ENCODE results near the gene HPSE2.

DNA sequence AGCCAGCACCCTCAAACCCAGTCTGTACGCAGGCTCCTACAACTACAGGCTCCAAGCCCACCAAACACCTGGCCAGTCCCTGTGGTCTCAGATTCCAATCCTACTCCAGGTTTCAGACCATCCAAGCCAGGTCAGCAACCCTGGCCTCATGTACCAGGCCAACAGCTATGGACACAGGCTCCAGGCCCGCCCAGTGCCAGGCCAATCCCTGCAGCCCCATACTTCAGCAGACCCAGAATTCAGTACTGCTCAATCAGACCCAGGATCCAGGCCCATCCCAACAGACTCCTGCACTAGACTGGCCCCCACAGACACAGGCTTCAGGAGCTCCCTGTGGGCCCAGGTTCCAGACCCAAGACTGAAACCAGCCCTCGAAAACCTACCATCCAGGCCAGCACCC lies 32.3 kb downstream of the HPSE2 start:
- TF ChIP-seq, protein P1, sequence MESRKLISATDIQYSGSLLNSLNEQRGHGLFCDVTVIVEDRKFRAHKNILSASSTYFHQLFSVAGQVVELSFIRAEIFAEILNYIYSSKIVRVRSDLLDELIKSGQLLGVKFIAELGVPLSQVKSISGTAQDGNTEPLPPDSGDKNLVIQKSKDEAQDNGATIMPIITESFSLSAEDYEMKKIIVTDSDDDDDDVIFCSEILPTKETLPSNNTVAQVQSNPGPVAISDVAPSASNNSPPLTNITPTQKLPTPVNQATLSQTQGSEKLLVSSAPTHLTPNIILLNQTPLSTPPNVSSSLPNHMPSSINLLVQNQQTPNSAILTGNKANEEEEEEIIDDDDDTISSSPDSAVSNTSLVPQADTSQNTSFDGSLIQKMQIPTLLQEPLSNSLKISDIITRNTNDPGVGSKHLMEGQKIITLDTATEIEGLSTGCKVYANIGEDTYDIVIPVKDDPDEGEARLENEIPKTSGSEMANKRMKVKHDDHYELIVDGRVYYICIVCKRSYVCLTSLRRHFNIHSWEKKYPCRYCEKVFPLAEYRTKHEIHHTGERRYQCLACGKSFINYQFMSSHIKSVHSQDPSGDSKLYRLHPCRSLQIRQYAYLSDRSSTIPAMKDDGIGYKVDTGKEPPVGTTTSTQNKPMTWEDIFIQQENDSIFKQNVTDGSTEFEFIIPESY (IDR thresholded peaks at IDR 0.05; ENCODE audit: extremely low read depth, insufficient replicate concordance, low read length) = no peak
- TF ChIP-seq, protein P2, sequence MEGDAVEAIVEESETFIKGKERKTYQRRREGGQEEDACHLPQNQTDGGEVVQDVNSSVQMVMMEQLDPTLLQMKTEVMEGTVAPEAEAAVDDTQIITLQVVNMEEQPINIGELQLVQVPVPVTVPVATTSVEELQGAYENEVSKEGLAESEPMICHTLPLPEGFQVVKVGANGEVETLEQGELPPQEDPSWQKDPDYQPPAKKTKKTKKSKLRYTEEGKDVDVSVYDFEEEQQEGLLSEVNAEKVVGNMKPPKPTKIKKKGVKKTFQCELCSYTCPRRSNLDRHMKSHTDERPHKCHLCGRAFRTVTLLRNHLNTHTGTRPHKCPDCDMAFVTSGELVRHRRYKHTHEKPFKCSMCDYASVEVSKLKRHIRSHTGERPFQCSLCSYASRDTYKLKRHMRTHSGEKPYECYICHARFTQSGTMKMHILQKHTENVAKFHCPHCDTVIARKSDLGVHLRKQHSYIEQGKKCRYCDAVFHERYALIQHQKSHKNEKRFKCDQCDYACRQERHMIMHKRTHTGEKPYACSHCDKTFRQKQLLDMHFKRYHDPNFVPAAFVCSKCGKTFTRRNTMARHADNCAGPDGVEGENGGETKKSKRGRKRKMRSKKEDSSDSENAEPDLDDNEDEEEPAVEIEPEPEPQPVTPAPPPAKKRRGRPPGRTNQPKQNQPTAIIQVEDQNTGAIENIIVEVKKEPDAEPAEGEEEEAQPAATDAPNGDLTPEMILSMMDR (IDR thresholded peaks at IDR 0.05 in 2 of 3, conservative IDR thresholded peaks at IDR 0.05 in 1 of 3; ENCODE audit: borderline replicate concordance in 1 of 3, insufficient read depth in 1 of 3, low read depth in 2 of 3, low read length in 2 of 3) = no peak
- no peak for TF ChIP-seq POLR2AphosphoS5 (IDR thresholded peaks at IDR 0.05; ENCODE audit: low read depth, low read length)
- TF ChIP-seq CEBPB (IDR thresholded peaks at IDR 0.05; ENCODE audit: low read depth) = no peak
- TF ChIP-seq EZH2 (IDR thresholded peaks at IDR 0.05) = no peak
- TF ChIP-seq EZH2phosphoT487 (IDR thresholded peaks at IDR 0.05; ENCODE audit: borderline replicate concordance) = no peak
- TF ChIP-seq SP1 (IDR thresholded peaks at IDR 0.05; ENCODE audit: low read depth) = no peak
- TF ChIP-seq SRF (IDR thresholded peaks at IDR 0.05; ENCODE audit: low read depth) = no peak
- no peak for TF ChIP-seq EGR1 (IDR thresholded peaks at IDR 0.05; ENCODE audit: low read depth)
- TF ChIP-seq, protein P3, sequence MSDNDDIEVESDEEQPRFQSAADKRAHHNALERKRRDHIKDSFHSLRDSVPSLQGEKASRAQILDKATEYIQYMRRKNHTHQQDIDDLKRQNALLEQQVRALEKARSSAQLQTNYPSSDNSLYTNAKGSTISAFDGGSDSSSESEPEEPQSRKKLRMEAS (IDR thresholded peaks at IDR 0.05) = no peak
- TF ChIP-seq POLR2A (IDR thresholded peaks at IDR 0.05; ENCODE audit: borderline replicate concordance, extremely low read depth, insufficient read depth, insufficient read length) = no peak
- TF ChIP-seq, protein P4, sequence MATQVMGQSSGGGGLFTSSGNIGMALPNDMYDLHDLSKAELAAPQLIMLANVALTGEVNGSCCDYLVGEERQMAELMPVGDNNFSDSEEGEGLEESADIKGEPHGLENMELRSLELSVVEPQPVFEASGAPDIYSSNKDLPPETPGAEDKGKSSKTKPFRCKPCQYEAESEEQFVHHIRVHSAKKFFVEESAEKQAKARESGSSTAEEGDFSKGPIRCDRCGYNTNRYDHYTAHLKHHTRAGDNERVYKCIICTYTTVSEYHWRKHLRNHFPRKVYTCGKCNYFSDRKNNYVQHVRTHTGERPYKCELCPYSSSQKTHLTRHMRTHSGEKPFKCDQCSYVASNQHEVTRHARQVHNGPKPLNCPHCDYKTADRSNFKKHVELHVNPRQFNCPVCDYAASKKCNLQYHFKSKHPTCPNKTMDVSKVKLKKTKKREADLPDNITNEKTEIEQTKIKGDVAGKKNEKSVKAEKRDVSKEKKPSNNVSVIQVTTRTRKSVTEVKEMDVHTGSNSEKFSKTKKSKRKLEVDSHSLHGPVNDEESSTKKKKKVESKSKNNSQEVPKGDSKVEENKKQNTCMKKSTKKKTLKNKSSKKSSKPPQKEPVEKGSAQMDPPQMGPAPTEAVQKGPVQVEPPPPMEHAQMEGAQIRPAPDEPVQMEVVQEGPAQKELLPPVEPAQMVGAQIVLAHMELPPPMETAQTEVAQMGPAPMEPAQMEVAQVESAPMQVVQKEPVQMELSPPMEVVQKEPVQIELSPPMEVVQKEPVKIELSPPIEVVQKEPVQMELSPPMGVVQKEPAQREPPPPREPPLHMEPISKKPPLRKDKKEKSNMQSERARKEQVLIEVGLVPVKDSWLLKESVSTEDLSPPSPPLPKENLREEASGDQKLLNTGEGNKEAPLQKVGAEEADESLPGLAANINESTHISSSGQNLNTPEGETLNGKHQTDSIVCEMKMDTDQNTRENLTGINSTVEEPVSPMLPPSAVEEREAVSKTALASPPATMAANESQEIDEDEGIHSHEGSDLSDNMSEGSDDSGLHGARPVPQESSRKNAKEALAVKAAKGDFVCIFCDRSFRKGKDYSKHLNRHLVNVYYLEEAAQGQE (IDR thresholded peaks at IDR 0.05; ENCODE audit: low read depth) = no peak
- TF ChIP-seq JUND (IDR thresholded peaks at IDR 0.05) = no peak
- no peak for TF ChIP-seq ZNF274 (IDR thresholded peaks at IDR 0.05; ENCODE audit: low read depth, low read length)

Data from HCT116 (cell line).